K562 (cell line): ENCODE data around the gene HMGB1. TPM values are rescaled to one million over a fixed set of nuclear protein-coding genes. Genes with fewer than 3 reads are reported as not detected.

Experiments
- C11orf30 ChIP-seq: fragments of 450-650 bp; IDR thresholded peaks from 2 replicates; pipeline ENCODE4 v1.6.1; 2016; ENCODE audit warnings: low read depth, mild to moderate bottlenecking
- CBX3 ChIP-seq, 2 experiments: IDR thresholded peaks; 1 replicate in 1 of 2; 2 replicates in 1 of 2; pipeline ENCODE4 v1.6.1; 2012; ENCODE audit warnings: inconsistent platforms in 2 of 2, low read length in 2 of 2, borderline replicate concordance in 1 of 2, control low read depth in 1 of 2
- CBX8 ChIP-seq: fragments of 200-600 bp; sonication (generic); IDR thresholded peaks from 2 replicates; pipeline ENCODE4 v1.6.1; 2012; ENCODE audit warnings: borderline replicate concordance, mixed run types, low read depth, mild to moderate bottlenecking, moderate library complexity, mixed read lengths, low read length, control low read depth, inconsistent platforms; ENCODE audit not compliant: poor library complexity, severe bottlenecking; ENCODE audit errors: extremely low read depth
- CCAR2 ChIP-seq: fragments of 200-400 bp; formaldehyde crosslinking; IDR thresholded peaks from 2 replicates; pipeline ENCODE4 v1.6.1; 2017; ENCODE audit warnings: mild to moderate bottlenecking, low read depth, low read length
- CHD2 ChIP-seq: IDR thresholded peaks from 2 replicates; pipeline ENCODE4 v1.6.1; 2011; ENCODE audit warnings: low read depth, low read length
- CHD4 ChIP-seq: fragments of 200-600 bp; sonication (generic); IDR thresholded peaks from 3 replicates; pipeline ENCODE4 v1.6.1; 2012; ENCODE audit warnings: low read depth, mild to moderate bottlenecking, mixed read lengths, low read length, inconsistent platforms; ENCODE audit not compliant: insufficient read depth, insufficient replicate concordance, poor library complexity, severe bottlenecking
- ELF1 ChIP-seq: fragments of 200-800 bp; sonication (Bioruptor generic); IDR thresholded peaks from 2 replicates; pipeline ENCODE4 v1.6.1; 2016; ENCODE audit warnings: missing genetic modification characterization, missing compliant biosample characterization
- ERF ChIP-seq: fragments of 450-650 bp; formaldehyde crosslinking; IDR thresholded peaks from 2 replicates; pipeline ENCODE4 v1.4.0; 2020; ENCODE audit warnings: mild to moderate bottlenecking, mixed read lengths
- EZH2 ChIP-seq: IDR thresholded peaks from 2 replicates; pipeline ENCODE4 v1.6.1; 2012; ENCODE audit warnings: low read depth, mild to moderate bottlenecking, inconsistent platforms, low read length, borderline replicate concordance
- GABPB1 ChIP-seq: sonication (generic); formaldehyde crosslinking; IDR thresholded peaks from 2 replicates; pipeline ENCODE4 v1.8.0; 2022; ENCODE audit warnings: mild to moderate bottlenecking, missing genetic modification reagents
- GTF2A2 ChIP-seq: IDR thresholded peaks from 2 replicates; pipeline ENCODE4 v1.6.1; 2016; ENCODE audit warnings: mild to moderate bottlenecking, missing genetic modification characterization, missing compliant biosample characterization
- HDAC6 ChIP-seq: IDR thresholded peaks from 2 replicates; pipeline ENCODE4 v1.6.1; 2012; ENCODE audit warnings: low read depth, mild to moderate bottlenecking, control low read depth, inconsistent platforms, low read length, moderate library complexity
- HSF4 ChIP-seq: fragments of 250-450 bp; sonication (Bioruptor Pico); IDR thresholded peaks from 2 replicates; pipeline ENCODE4 v2.1.2; 2022; ENCODE audit warnings: mild to moderate bottlenecking, moderate library complexity, borderline replicate concordance
- IFI16 ChIP-seq: fragments of 250-450 bp; sonication (Bioruptor Pico); IDR thresholded peaks from 2 replicates; pipeline ENCODE4 v2.1.2; 2022; ENCODE audit warnings: mild to moderate bottlenecking, inconsistent platforms
- MEIS2 ChIP-seq: fragments of 450-650 bp; IDR thresholded peaks from 2 replicates; pipeline ENCODE4 v1.6.1; 2014; ENCODE audit warnings: mild to moderate bottlenecking; ENCODE audit not compliant: partially characterized antibody
- MYBL2 ChIP-seq, 2 experiments: fragments of 450-650 bp in 1 of 2; sonication (generic) in 1 of 2; formaldehyde crosslinking in 1 of 2; IDR thresholded peaks; 2 replicates each; pipeline versions ENCODE4 v1.6.1 to v1.8.1; 2017 to 2022; ENCODE audit warnings: borderline replicate concordance in 1 of 2, inconsistent platforms in 1 of 2, low read depth in 1 of 2, mild to moderate bottlenecking in 1 of 2, missing genetic modification reagents in 1 of 2, moderate library complexity in 1 of 2
- NCOA6 ChIP-seq: fragments of 450-650 bp; IDR thresholded peaks from 2 replicates; pipeline ENCODE4 v1.6.1; 2017; ENCODE audit warnings: mild to moderate bottlenecking
- NUFIP1 ChIP-seq: fragments of 450-650 bp; IDR thresholded peaks from 2 replicates; pipeline ENCODE4 v1.6.1; 2018; ENCODE audit not compliant: partially characterized antibody
- PHTF2 ChIP-seq: fragments of 250-450 bp; sonication (Bioruptor Pico); IDR thresholded peaks from 2 replicates; pipeline ENCODE4 v1.5.0; 2021; ENCODE audit warnings: mild to moderate bottlenecking
- POLR2G ChIP-seq: fragments of 200-400 bp; formaldehyde crosslinking; IDR thresholded peaks from 2 replicates; pipeline ENCODE4 v1.6.1; 2017; ENCODE audit warnings: low read depth, mild to moderate bottlenecking, antibody characterized with exemption, low read length, moderate library complexity
- PTBP1 ChIP-seq: fragments of 200-400 bp; formaldehyde crosslinking; IDR thresholded peaks from 2 replicates; pipeline ENCODE4 v1.6.1; 2017; ENCODE audit warnings: low read depth, low read length
- SIN3B ChIP-seq: fragments of 450-650 bp; IDR thresholded peaks from 2 replicates; pipeline ENCODE4 v1.6.1; 2017; ENCODE audit warnings: low read depth, mild to moderate bottlenecking, moderate library complexity
- ZKSCAN3 ChIP-seq: fragments of 250-450 bp; sonication (Bioruptor Pico); IDR thresholded peaks from 2 replicates; pipeline ENCODE4 v1.4.0; 2020
- ZNF408 ChIP-seq: fragments of 250-450 bp; sonication (Bioruptor Pico); IDR thresholded peaks from 2 replicates; pipeline ENCODE4 v1.4.0; 2020; ENCODE audit warnings: low read depth, mild to moderate bottlenecking, moderate library complexity
- polyA plus RNA-seq, 8 experiments: library from polyadenylated mRNA; depleted of rRNA in 4 of 8; stranded (reverse) in 5 of 8; unstranded in 3 of 8; fragments of >200 nt; fragmentation: Nextera tagmentation in 2 of 8; fragmentation: Illumina TruSeq in 1 of 8; extraction: Ambion mirVana in 2 of 8; extraction: Trizol in 1 of 8; gene quantifications; 2 replicates each; pipeline versions ENCODE4 v1.2.1 to v1.2.3, GENCODE V29; 2011 to 2014; ENCODE audit warnings: inconsistent platforms in 1 of 8, missing spikeins in 1 of 8
- total RNA-seq, 7 experiments: library from RNA; depleted of rRNA in 6 of 7; stranded (reverse); fragments of >200 nt in 6 of 7; fragmentation: Illumina TruSeq in 2 of 7; extraction: Trizol in 2 of 7; gene quantifications; 2 replicates each; pipeline versions ENCODE4 v1.2.1 to v1.2.3, GENCODE V29; 2011 to 2021; ENCODE audit warnings: low replicate concordance in 1 of 7
- TF ChIP-seq, protein P1 (sequence below): sonication (generic); formaldehyde crosslinking; IDR thresholded peaks from 2 replicates; pipeline ENCODE4 v1.8.0; 2022; ENCODE audit warnings: mild to moderate bottlenecking, missing genetic modification reagents

The HMGB1 gene
- total and polyA plus RNA-seq, 9 of the 15 experiments (the other 6 are each of a cell fraction or from before 2014, with no cell fraction given), result 442 to 1,896 (median 933) TPM

DNA sequence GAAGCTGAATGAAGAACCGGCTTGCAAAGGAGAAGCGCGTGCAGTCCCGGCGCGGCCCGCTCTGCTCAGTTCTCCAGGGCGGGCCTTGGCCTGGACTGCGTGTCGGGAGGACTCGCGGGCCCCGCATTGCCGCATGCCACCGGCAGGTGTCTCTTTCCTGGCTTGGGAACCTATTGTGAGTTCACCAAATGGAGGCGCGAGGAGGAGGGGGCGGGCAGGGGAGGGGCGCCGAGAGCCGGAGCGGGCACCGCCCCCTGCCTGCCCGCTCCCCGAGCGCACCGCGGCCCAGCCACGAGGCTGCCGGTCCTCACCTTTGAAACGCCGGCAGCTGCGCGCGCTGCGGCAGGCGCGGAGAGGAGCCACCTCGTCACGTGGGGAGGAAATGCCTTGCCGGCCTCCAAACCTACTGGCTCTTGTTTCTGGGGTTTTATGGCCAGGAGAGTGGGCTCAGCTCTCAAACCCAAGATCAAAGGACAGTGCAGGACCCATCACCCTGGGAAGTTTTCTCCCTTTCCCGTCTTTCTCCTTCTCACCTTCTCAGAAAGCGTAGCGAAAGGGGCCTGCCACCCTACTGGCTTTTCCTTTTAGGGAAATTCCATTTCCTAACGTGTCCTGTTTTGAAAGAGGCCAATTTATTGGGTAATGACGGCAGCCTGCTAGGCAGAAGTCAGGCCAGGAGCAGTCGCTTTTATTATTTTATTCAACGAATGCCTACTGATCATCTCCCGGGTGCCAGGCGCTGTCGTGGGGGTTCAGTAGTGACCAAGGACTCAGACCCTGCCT lies 57.2 kb downstream of the HMGB1 start (continued):
- no peak for TF ChIP-seq EZH2
- TF ChIP-seq C11orf30, result no peak
- TF ChIP-seq CCAR2, result no peak
- no peak for TF ChIP-seq CHD4
- no peak for TF ChIP-seq ZNF408
- TF ChIP-seq PHTF2 (CRISPR knock-in tag), result no peak
- no peak for TF ChIP-seq CBX8
- TF ChIP-seq HSF4 (CRISPR knock-in tag), result no peak
- no peak for TF ChIP-seq HDAC6
- TF ChIP-seq, protein P1, sequence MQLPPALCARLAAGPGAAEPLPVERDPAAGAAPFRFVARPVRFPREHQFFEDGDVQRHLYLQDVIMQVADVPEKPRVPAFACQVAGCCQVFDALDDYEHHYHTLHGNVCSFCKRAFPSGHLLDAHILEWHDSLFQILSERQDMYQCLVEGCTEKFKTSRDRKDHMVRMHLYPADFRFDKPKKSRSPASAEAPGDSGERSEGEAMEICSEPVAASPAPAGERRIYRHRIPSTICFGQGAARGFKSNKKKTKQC, result peak; percentile 79
- TF ChIP-seq MYBL2 (IDR thresholded peaks at IDR 0.05; ENCODE audit: low read depth), result no peak
- TF ChIP-seq MYBL2 (CRISPR knock-in tag; IDR thresholded peaks at IDR 0.05; ENCODE audit: borderline replicate concordance), result no peak
- TF ChIP-seq ZKSCAN3 (CRISPR knock-in tag), result no peak
- TF ChIP-seq GTF2A2, result no peak
- no peak for TF ChIP-seq NCOA6
- no peak for TF ChIP-seq ELF1 (tag)
- no peak for TF ChIP-seq CHD2
- no peak for TF ChIP-seq NUFIP1
- TF ChIP-seq GABPB1, result peak; percentile 49; the same call in 1 of the 2 replicates
- TF ChIP-seq IFI16 (CRISPR knock-in tag), result no peak
- no peak for TF ChIP-seq MEIS2
- no peak for TF ChIP-seq SIN3B
- peak; percentile 61 for TF ChIP-seq POLR2G
- peak in 1 of 2 experiments; percentile 39; a peak in 1 of 3 replicates for TF ChIP-seq CBX3 (IDR thresholded peaks at IDR 0.05; ENCODE audit: borderline replicate concordance in 1 of 2, low read length in 2 of 2)
- no peak for TF ChIP-seq ERF
- no peak for TF ChIP-seq PTBP1
